GM12873 (cell line): ENCODE data around the gene RMC1.

Experiments
- CTCF ChIP-seq: IDR thresholded peaks from 2 replicates; pipeline ENCODE4 v1.5.1; 2012; ENCODE audit warnings: low read depth, mild to moderate bottlenecking, moderate library complexity, low read length, control low read depth; ENCODE audit not compliant: insufficient read depth; ENCODE audit errors: missing control alignments

RMC1 gene

GRCh38 chr18:23568281-23569138 is 65.2 kb downstream of the RMC1 start:
- no peak for TF ChIP-seq CTCF

GRCh38 chr18:23569299-23570063 is 66.2 kb downstream of the RMC1 start:
- no peak for TF ChIP-seq CTCF

- no peak for TF ChIP-seq CTCF
Observed at GRCh38 chr18:23570912-23571504, 67.7 kb downstream of the RMC1 start.

- TF ChIP-seq CTCF: no peak
Observed at GRCh38 chr18:23572012-23572411, 68.7 kb downstream of the RMC1 start.

- no peak for TF ChIP-seq CTCF
Observed at GRCh38 chr18:23572570-23572969, 69.3 kb downstream of the RMC1 start.

- TF ChIP-seq CTCF: no peak
Observed at GRCh38 chr18:23573020-23573419, 69.7 kb downstream of the RMC1 start.
